ENCODE data around the gene DLEC1. TPM values are rescaled to one million over a fixed set of nuclear protein-coding genes. Genes with fewer than 3 reads are reported as not detected.

The DLEC1 gene
- total and polyA plus RNA-seq, 9 donors, result 0.17 to 0.87 (median 0.32) TPM

- WGBS (ENCODE audit: insufficient coverage), result 84% methylated on average over 6 of the region's 13 CpGs
- no peak overlapping the region for H3K27ac ChIP-seq (ENCODE audit: low read length)
- H3K27me3 ChIP-seq (ENCODE audit: control insufficient read depth, insufficient read depth, low read length), result no peaks in the 10 kb centered on the region
- H3K4me3 ChIP-seq (ENCODE audit: low read length), result no peak overlapping the region
- H3K4me1 ChIP-seq (ENCODE audit: control insufficient read depth, insufficient read depth, low read length), result no peaks in the 10 kb centered on the region
- H3K36me3 ChIP-seq (ENCODE audit: control insufficient read depth, insufficient read depth, low read length), result peaks cover 59% of the 10 kb centered on the region
- DNase-seq, result no peak
- no peaks in the 10 kb centered on the region for H3K9me3 ChIP-seq (replicated peaks; ENCODE audit: control insufficient read depth, low read depth, low read length)
Observed at GRCh38 chr3:38121832-38122461, 82.9 kb downstream of the DLEC1 start.

- no peaks in the 10 kb centered on the region for H3K4me1 ChIP-seq (ENCODE audit: control insufficient read depth, insufficient read depth, low read length)
- 90% methylated on average over 9 of the region's 9 CpGs for WGBS (ENCODE audit: insufficient coverage)
- no peak for DNase-seq
- H3K4me3 ChIP-seq (ENCODE audit: low read length), result no peak overlapping the region
- H3K9me3 ChIP-seq (replicated peaks; ENCODE audit: control insufficient read depth, low read depth, low read length), result no peaks in the 10 kb centered on the region
- H3K27ac ChIP-seq (ENCODE audit: low read length), result no peak overlapping the region
- no peaks in the 10 kb centered on the region for H3K27me3 ChIP-seq (ENCODE audit: control insufficient read depth, insufficient read depth, low read length)
- H3K36me3 ChIP-seq (ENCODE audit: control insufficient read depth, insufficient read depth, low read length), result peaks cover 67% of the 10 kb centered on the region
Observed at GRCh38 chr3:38122712-38123290, 83.8 kb downstream of the DLEC1 start.

GRCh38 chr3:38124324-38125122, 85.5 kb downstream of the DLEC1 start:
- 95% methylated on average over 3 of the region's 7 CpGs for WGBS (ENCODE audit: insufficient coverage)
- H3K36me3 ChIP-seq (ENCODE audit: control insufficient read depth, insufficient read depth, low read length), result peaks cover 77% of the 10 kb centered on the region

GRCh38 chr3:38125305-38126120, 86.5 kb downstream of the DLEC1 start:
- 96% methylated on average over 11 of the region's 11 CpGs for WGBS (ENCODE audit: insufficient coverage)
- no peak overlapping the region for H3K27ac ChIP-seq (ENCODE audit: low read length)
- no peaks in the 10 kb centered on the region for H3K9me3 ChIP-seq (replicated peaks; ENCODE audit: control insufficient read depth, low read depth, low read length)
- H3K27me3 ChIP-seq (ENCODE audit: control insufficient read depth, insufficient read depth, low read length), result no peaks in the 10 kb centered on the region
- H3K4me1 ChIP-seq (ENCODE audit: control insufficient read depth, insufficient read depth, low read length), result peaks cover 3% of the 10 kb centered on the region
- H3K36me3 ChIP-seq (ENCODE audit: control insufficient read depth, insufficient read depth, low read length), result peaks cover 81% of the 10 kb centered on the region
- DNase-seq, result no peak
- no peak overlapping the region for H3K4me3 ChIP-seq (ENCODE audit: low read length)

More at GRCh38 chr3:38124324-38125122, 85.5 kb downstream of the DLEC1 start:
- Histone ChIP-seq H3K27me3 (ENCODE audit: control insufficient read depth, insufficient read depth, low read length) (no peaks in the 10 kb centered on the region), H3K27ac (ENCODE audit: low read length) (no peak overlapping the region), H3K4me1 (ENCODE audit: control insufficient read depth, insufficient read depth, low read length) (peaks cover under 1% of the 10 kb centered on the region), H3K4me3 (ENCODE audit: low read length) (no peak overlapping the region), H3K9me3 (replicated peaks; ENCODE audit: control insufficient read depth, low read depth, low read length) (no peaks in the 10 kb centered on the region)
- no peak for DNase-seq

- WGBS (ENCODE audit: insufficient coverage), result 97% methylated on average over 4 of the region's 6 CpGs
Observed at GRCh38 chr3:38126121-38126892, 87.3 kb downstream of the DLEC1 start.

GRCh38 chr3:38127611-38128302, 88.7 kb downstream of the DLEC1 start:
- peaks cover 9% of the 10 kb centered on the region for H3K4me1 ChIP-seq (ENCODE audit: control insufficient read depth, insufficient read depth, low read length)
- no peaks in the 10 kb centered on the region for H3K9me3 ChIP-seq (replicated peaks; ENCODE audit: control insufficient read depth, low read depth, low read length)
- H3K36me3 ChIP-seq (ENCODE audit: control insufficient read depth, insufficient read depth, low read length), result peaks cover 81% of the 10 kb centered on the region
- WGBS (ENCODE audit: insufficient coverage), result 89% methylated on average over 3 of the region's 4 CpGs
- DNase-seq, result no peak
- H3K27ac ChIP-seq (ENCODE audit: low read length), result no peak overlapping the region
- H3K27me3 ChIP-seq (ENCODE audit: control insufficient read depth, insufficient read depth, low read length), result no peaks in the 10 kb centered on the region
- no peak overlapping the region for H3K4me3 ChIP-seq (ENCODE audit: low read length)

More at GRCh38 chr3:38126121-38126892, 87.3 kb downstream of the DLEC1 start:
- H3K27me3 ChIP-seq (ENCODE audit: control insufficient read depth, insufficient read depth, low read length), result no peaks in the 10 kb centered on the region
- H3K27ac ChIP-seq (ENCODE audit: low read length), result no peak overlapping the region
- no peaks in the 10 kb centered on the region for H3K9me3 ChIP-seq (replicated peaks; ENCODE audit: control insufficient read depth, low read depth, low read length)
- H3K4me3 ChIP-seq (ENCODE audit: low read length), result no peak overlapping the region
- peaks cover 83% of the 10 kb centered on the region for H3K36me3 ChIP-seq (ENCODE audit: control insufficient read depth, insufficient read depth, low read length)
- peaks cover 9% of the 10 kb centered on the region for H3K4me1 ChIP-seq (ENCODE audit: control insufficient read depth, insufficient read depth, low read length)
- DNase-seq, result no peak

- H3K9me3 ChIP-seq (replicated peaks; ENCODE audit: control insufficient read depth, low read depth, low read length), result no peaks in the 10 kb centered on the region
- no peak overlapping the region for H3K27ac ChIP-seq (ENCODE audit: low read length)
- H3K27me3 ChIP-seq (ENCODE audit: control insufficient read depth, insufficient read depth, low read length), result no peaks in the 10 kb centered on the region
- DNase-seq, result no peak
- H3K36me3 ChIP-seq (ENCODE audit: control insufficient read depth, insufficient read depth, low read length), result peaks cover 81% of the 10 kb centered on the region
- H3K4me1 ChIP-seq (ENCODE audit: control insufficient read depth, insufficient read depth, low read length), result peaks cover 9% of the 10 kb centered on the region
- 100% methylated on average over 1 of the region's 1 CpG for WGBS (ENCODE audit: insufficient coverage)
- H3K4me3 ChIP-seq (ENCODE audit: low read length), result no peak overlapping the region
Observed at GRCh38 chr3:38128303-38128655, 89.3 kb downstream of the DLEC1 start.

GRCh38 chr3:38129058-38129457, 90.0 kb downstream of the DLEC1 start:
- H3K36me3 ChIP-seq (ENCODE audit: control insufficient read depth, insufficient read depth, low read length), result peaks cover 89% of the 10 kb centered on the region
- WGBS (ENCODE audit: insufficient coverage), result 100% methylated on average over 1 of the region's 5 CpGs
- H3K4me1 ChIP-seq (ENCODE audit: control insufficient read depth, insufficient read depth, low read length), result peaks cover 9% of the 10 kb centered on the region
- no peak overlapping the region for H3K4me3 ChIP-seq (ENCODE audit: low read length)
- H3K27ac ChIP-seq (ENCODE audit: low read length), result no peak overlapping the region
- H3K27me3 ChIP-seq (ENCODE audit: control insufficient read depth, insufficient read depth, low read length), result no peaks in the 10 kb centered on the region
- H3K9me3 ChIP-seq (replicated peaks; ENCODE audit: control insufficient read depth, low read depth, low read length), result no peaks in the 10 kb centered on the region
- no peak for DNase-seq

GRCh38 chr3:38130631-38131065, 91.6 kb downstream of the DLEC1 start:
- H3K4me3 ChIP-seq (ENCODE audit: low read length), result no peak overlapping the region
- H3K36me3 ChIP-seq (ENCODE audit: control insufficient read depth, insufficient read depth, low read length), result peaks cover 88% of the 10 kb centered on the region
- no peaks in the 10 kb centered on the region for H3K9me3 ChIP-seq (replicated peaks; ENCODE audit: control insufficient read depth, low read depth, low read length)
- peak overlapping the region; percentile 13 for H3K27ac ChIP-seq (ENCODE audit: low read length)
- 72% methylated on average over 3 of the region's 3 CpGs for WGBS (ENCODE audit: insufficient coverage)
- H3K4me1 ChIP-seq (ENCODE audit: control insufficient read depth, insufficient read depth, low read length), result peaks cover 12% of the 10 kb centered on the region
- peak; percentile 36 for DNase-seq
- H3K27me3 ChIP-seq (ENCODE audit: control insufficient read depth, insufficient read depth, low read length), result no peaks in the 10 kb centered on the region
